ENCODE data around the gene TEX14.

DNA sequence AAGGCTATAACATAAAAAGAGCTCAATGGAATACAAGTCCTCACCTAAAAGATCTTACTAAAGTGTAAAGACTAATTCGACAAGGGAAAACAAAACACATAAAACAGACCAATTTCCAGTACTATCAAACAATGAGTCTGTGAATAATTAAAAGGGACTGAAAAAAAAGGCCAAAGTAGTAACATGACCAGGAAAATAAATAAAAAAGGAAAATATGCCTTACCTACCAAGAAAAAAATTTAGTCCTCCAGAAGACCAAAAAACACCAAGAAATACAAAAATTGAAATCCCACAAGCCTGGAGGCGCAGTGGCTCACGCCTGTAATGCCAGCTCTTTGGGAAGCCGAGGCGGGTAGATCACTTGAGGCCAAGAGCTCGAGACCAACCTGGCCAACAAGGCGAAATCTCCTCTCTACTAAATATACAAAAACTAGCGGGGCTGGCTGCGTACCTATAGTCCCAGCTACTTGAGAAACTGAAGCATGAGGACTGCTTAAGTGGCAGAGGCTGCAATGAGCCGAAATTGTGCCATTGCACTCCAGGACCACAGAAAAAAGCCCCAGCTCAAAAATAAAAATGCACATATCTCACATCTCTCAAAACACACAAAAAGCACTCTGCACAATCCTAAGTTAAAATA, 60.8 kb downstream of the TEX14 start:
- TF ChIP-seq, protein P1, sequence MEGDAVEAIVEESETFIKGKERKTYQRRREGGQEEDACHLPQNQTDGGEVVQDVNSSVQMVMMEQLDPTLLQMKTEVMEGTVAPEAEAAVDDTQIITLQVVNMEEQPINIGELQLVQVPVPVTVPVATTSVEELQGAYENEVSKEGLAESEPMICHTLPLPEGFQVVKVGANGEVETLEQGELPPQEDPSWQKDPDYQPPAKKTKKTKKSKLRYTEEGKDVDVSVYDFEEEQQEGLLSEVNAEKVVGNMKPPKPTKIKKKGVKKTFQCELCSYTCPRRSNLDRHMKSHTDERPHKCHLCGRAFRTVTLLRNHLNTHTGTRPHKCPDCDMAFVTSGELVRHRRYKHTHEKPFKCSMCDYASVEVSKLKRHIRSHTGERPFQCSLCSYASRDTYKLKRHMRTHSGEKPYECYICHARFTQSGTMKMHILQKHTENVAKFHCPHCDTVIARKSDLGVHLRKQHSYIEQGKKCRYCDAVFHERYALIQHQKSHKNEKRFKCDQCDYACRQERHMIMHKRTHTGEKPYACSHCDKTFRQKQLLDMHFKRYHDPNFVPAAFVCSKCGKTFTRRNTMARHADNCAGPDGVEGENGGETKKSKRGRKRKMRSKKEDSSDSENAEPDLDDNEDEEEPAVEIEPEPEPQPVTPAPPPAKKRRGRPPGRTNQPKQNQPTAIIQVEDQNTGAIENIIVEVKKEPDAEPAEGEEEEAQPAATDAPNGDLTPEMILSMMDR (conservative IDR thresholded peaks at IDR 0.05 in 1 of 2, IDR thresholded peaks at IDR 0.05 in 1 of 2; ENCODE audit: low read depth in 1 of 2, low read length in 2 of 2): no peak
- TF ChIP-seq EZH2 (IDR thresholded peaks at IDR 0.05; ENCODE audit: low read length, missing control alignments): no peak

Measured in fibroblast of lung (primary cell).